ENCODE results near the gene NIPSNAP3A.

NIPSNAP3A gene

GRCh38 chr9:104775976-104776375 lies 28.5 kb downstream of the NIPSNAP3A start:
- no peak overlapping the region for H4K12ac ChIP-seq (ENCODE audit: low read depth, low read length)
- H2AFZ ChIP-seq (ENCODE audit: insufficient read depth, low read length, poor library complexity): no peak overlapping the region
- H3K14ac ChIP-seq (ENCODE audit: low read length): no peak overlapping the region
- no peak overlapping the region for H3K18ac ChIP-seq (ENCODE audit: low read length)
- no peak overlapping the region for H3K23ac ChIP-seq (ENCODE audit: low read length)
- no peak for DNase-seq
- no peak overlapping the region for H3K9ac ChIP-seq (ENCODE audit: low read length)
- no CpG with 5 or more reads among the region's 2 CpGs for WGBS (ENCODE audit: extremely low coverage, insufficient coverage, insufficient read length)
- H3K36me3 ChIP-seq (ENCODE audit: control insufficient read depth in 1 of 2, insufficient read depth in 2 of 2, low read length in 2 of 2): no peaks in the 10 kb centered on the region
- no peak overlapping the region for H2BK12ac ChIP-seq (ENCODE audit: low read length)
- no peak overlapping the region for H4K91ac ChIP-seq (ENCODE audit: low read depth, low read length)
- H3K9me3 ChIP-seq (ENCODE audit: insufficient read depth, low read depth, low read length): no peaks in the 10 kb centered on the region
- no peak overlapping the region for H3K4me2 ChIP-seq (ENCODE audit: low read length)
- H4K8ac ChIP-seq (ENCODE audit: low read depth, low read length): no peak overlapping the region
- no peak overlapping the region for H2AK5ac ChIP-seq (ENCODE audit: low read length)
- H3K79me1 ChIP-seq (ENCODE audit: low read length): no peaks in the 10 kb centered on the region
- H3K4ac ChIP-seq (ENCODE audit: low read depth, low read length): no peak overlapping the region
- no peak overlapping the region for H3K27ac ChIP-seq (ENCODE audit: low read depth, low read length)
- H3K27me3 ChIP-seq (ENCODE audit: insufficient read depth, low read length): no peaks in the 10 kb centered on the region
- no peaks in the 10 kb centered on the region for H3K79me2 ChIP-seq (ENCODE audit: control insufficient read depth, insufficient read depth, low read length, poor library complexity)
- H2BK120ac ChIP-seq (ENCODE audit: insufficient read depth, low read length, poor library complexity): no peak overlapping the region
- H3K4me1 ChIP-seq (ENCODE audit: control insufficient read depth in 1 of 2, insufficient read depth in 2 of 2, low read length in 2 of 2): no peaks in the 10 kb centered on the region
- no peak overlapping the region for H2BK5ac ChIP-seq (ENCODE audit: low read depth, low read length, poor library complexity)
- no peak overlapping the region for H3K4me3 ChIP-seq (ENCODE audit: low read depth, low read length)

- no peak overlapping the region for H3K18ac ChIP-seq (ENCODE audit: low read length)
- no peaks in the 10 kb centered on the region for H3K79me1 ChIP-seq (ENCODE audit: low read length)
- H2AFZ ChIP-seq (ENCODE audit: insufficient read depth, low read length, poor library complexity): no peak overlapping the region
- H3K9me3 ChIP-seq (ENCODE audit: insufficient read depth, low read depth, low read length): no peaks in the 10 kb centered on the region
- H3K9ac ChIP-seq (ENCODE audit: low read length): no peak overlapping the region
- H2BK5ac ChIP-seq (ENCODE audit: low read depth, low read length, poor library complexity): no peak overlapping the region
- no peak overlapping the region for H4K8ac ChIP-seq (ENCODE audit: low read depth, low read length)
- no peak overlapping the region for H3K4ac ChIP-seq (ENCODE audit: low read depth, low read length)
- no peak overlapping the region for H3K4me3 ChIP-seq (ENCODE audit: low read depth, low read length)
- DNase-seq: peak in 1 of 2 donors; percentile 34
- no peak overlapping the region for H3K4me2 ChIP-seq (ENCODE audit: low read length)
- no peaks in the 10 kb centered on the region for H3K27me3 ChIP-seq (ENCODE audit: insufficient read depth, low read length)
- no peak overlapping the region for H3K14ac ChIP-seq (ENCODE audit: low read length)
- H3K79me2 ChIP-seq (ENCODE audit: control insufficient read depth, insufficient read depth, low read length, poor library complexity): no peaks in the 10 kb centered on the region
- H2AK5ac ChIP-seq (ENCODE audit: low read length): no peak overlapping the region
- H4K91ac ChIP-seq (ENCODE audit: low read depth, low read length): no peak overlapping the region
- WGBS (ENCODE audit: extremely low coverage, insufficient coverage, insufficient read length): no CpG with 5 or more reads among the region's 1 CpG
- H3K36me3 ChIP-seq (ENCODE audit: control insufficient read depth in 1 of 2, insufficient read depth in 2 of 2, low read length in 2 of 2): no peaks in the 10 kb centered on the region
- no peak overlapping the region for H3K23ac ChIP-seq (ENCODE audit: low read length)
- no peak overlapping the region for H2BK120ac ChIP-seq (ENCODE audit: insufficient read depth, low read length, poor library complexity)
- no peak overlapping the region for H3K27ac ChIP-seq (ENCODE audit: low read depth, low read length)
- no peak overlapping the region for H2BK12ac ChIP-seq (ENCODE audit: low read length)
- no peak overlapping the region for H4K12ac ChIP-seq (ENCODE audit: low read depth, low read length)
- H3K4me1 ChIP-seq (ENCODE audit: control insufficient read depth in 1 of 2, insufficient read depth in 2 of 2, low read length in 2 of 2): no peaks in the 10 kb centered on the region
Measured at GRCh38 chr9:104776797-104777196, 29.3 kb downstream of the NIPSNAP3A start.

- no peak overlapping the region for H3K27ac ChIP-seq (ENCODE audit: low read depth, low read length)
- H3K36me3 ChIP-seq (ENCODE audit: control insufficient read depth in 1 of 2, insufficient read depth in 2 of 2, low read length in 2 of 2): peaks cover 0 to 3% of the 10 kb centered on the region in 2 experiments
- no peak overlapping the region for H2BK120ac ChIP-seq (ENCODE audit: insufficient read depth, low read length, poor library complexity)
- no peak overlapping the region for H2BK12ac ChIP-seq (ENCODE audit: low read length)
- no peak overlapping the region for H3K18ac ChIP-seq (ENCODE audit: low read length)
- no peak overlapping the region for H4K8ac ChIP-seq (ENCODE audit: low read depth, low read length)
- H3K9me3 ChIP-seq (ENCODE audit: insufficient read depth, low read depth, low read length): no peaks in the 10 kb centered on the region
- no peak overlapping the region for H4K91ac ChIP-seq (ENCODE audit: low read depth, low read length)
- H3K4me3 ChIP-seq (ENCODE audit: low read depth, low read length): no peak overlapping the region
- no peaks in the 10 kb centered on the region for H3K79me2 ChIP-seq (ENCODE audit: control insufficient read depth, insufficient read depth, low read length, poor library complexity)
- no peaks in the 10 kb centered on the region for H3K79me1 ChIP-seq (ENCODE audit: low read length)
- no peak overlapping the region for H3K23ac ChIP-seq (ENCODE audit: low read length)
- no peak overlapping the region for H2AFZ ChIP-seq (ENCODE audit: insufficient read depth, low read length, poor library complexity)
- H3K4ac ChIP-seq (ENCODE audit: low read depth, low read length): no peak overlapping the region
- H4K12ac ChIP-seq (ENCODE audit: low read depth, low read length): no peak overlapping the region
- no peaks in the 10 kb centered on the region for H3K27me3 ChIP-seq (ENCODE audit: insufficient read depth, low read length)
- H3K9ac ChIP-seq (ENCODE audit: low read length): no peak overlapping the region
- no CpG with 5 or more reads among the region's 4 CpGs for WGBS (ENCODE audit: extremely low coverage, insufficient coverage, insufficient read length)
- no peak overlapping the region for H3K14ac ChIP-seq (ENCODE audit: low read length)
- no peak overlapping the region for H2BK5ac ChIP-seq (ENCODE audit: low read depth, low read length, poor library complexity)
- no peak overlapping the region for H3K4me2 ChIP-seq (ENCODE audit: low read length)
- no peak for DNase-seq
- H2AK5ac ChIP-seq (ENCODE audit: low read length): no peak overlapping the region
- H3K4me1 ChIP-seq (ENCODE audit: control insufficient read depth in 1 of 2, insufficient read depth in 2 of 2, low read length in 2 of 2): no peaks in the 10 kb centered on the region
Measured at GRCh38 chr9:104778802-104779201, 31.3 kb downstream of the NIPSNAP3A start.

GRCh38 chr9:104779334-104779733 lies 31.9 kb downstream of the NIPSNAP3A start:
- Histone ChIP-seq H3K79me2 (ENCODE audit: control insufficient read depth, insufficient read depth, low read length, poor library complexity) (no peaks in the 10 kb centered on the region), H3K27me3 (ENCODE audit: insufficient read depth, low read length) (no peaks in the 10 kb centered on the region), H2BK5ac (ENCODE audit: low read depth, low read length, poor library complexity) (no peak overlapping the region), H3K23ac (ENCODE audit: low read length) (no peak overlapping the region), H4K12ac (ENCODE audit: low read depth, low read length) (no peak overlapping the region), H3K14ac (ENCODE audit: low read length) (no peak overlapping the region), H2BK12ac (ENCODE audit: low read length) (no peak overlapping the region), H3K4me3 (ENCODE audit: low read depth, low read length) (no peak overlapping the region), H3K4ac (ENCODE audit: low read depth, low read length) (no peak overlapping the region), H3K9me3 (ENCODE audit: insufficient read depth, low read depth, low read length) (no peaks in the 10 kb centered on the region), H2BK120ac (ENCODE audit: insufficient read depth, low read length, poor library complexity) (no peak overlapping the region), H3K18ac (ENCODE audit: low read length) (no peak overlapping the region), H3K79me1 (ENCODE audit: low read length) (no peaks in the 10 kb centered on the region), H3K4me2 (ENCODE audit: low read length) (no peak overlapping the region), H4K8ac (ENCODE audit: low read depth, low read length) (no peak overlapping the region), H3K4me1 (ENCODE audit: control insufficient read depth in 1 of 2, insufficient read depth in 2 of 2, low read length in 2 of 2) (no peaks in the 10 kb centered on the region), H3K9ac (ENCODE audit: low read length) (no peak overlapping the region), H2AFZ (ENCODE audit: insufficient read depth, low read length, poor library complexity) (no peak overlapping the region), H3K27ac (ENCODE audit: low read depth, low read length) (no peak overlapping the region), H4K91ac (ENCODE audit: low read depth, low read length) (no peak overlapping the region), H2AK5ac (ENCODE audit: low read length) (no peak overlapping the region), H3K36me3 (ENCODE audit: control insufficient read depth in 1 of 2, insufficient read depth in 2 of 2, low read length in 2 of 2) (peaks cover 0 to 3% of the 10 kb centered on the region in 2 experiments)
- no peak for DNase-seq
- no CpG with 5 or more reads among the region's 1 CpG for WGBS (ENCODE audit: extremely low coverage, insufficient coverage, insufficient read length)
